Right lobe of liver (tissue), 6 donors: ENCODE data around the gene GTPBP3. TPM values are rescaled to one million over a fixed set of nuclear protein-coding genes. Genes with fewer than 3 reads are reported as not detected.

Experiments used
- ATAC-seq, 4 donors: fragments of 200-7000 bp; cut with Tn5 transposase; one replicate each; pipeline ENCODE4 v1.9.1; 2020; ENCODE audit warnings: mild to moderate bottlenecking in 4 of 4, moderate library complexity in 4 of 4
- DNase-seq, 3 donors: peaks; one replicate each; pipeline ENCODE4 v3.0.0-alpha.2; 2020
- H3K27ac ChIP-seq, 3 donors: fragments of 200-600 bp; one replicate each; pipeline ENCODE4 v1.8.0; 2022
- H3K27me3 ChIP-seq, 2 donors: fragments of 200-600 bp; one replicate each; pipeline ENCODE4 v1.8.0; 2022
- H3K36me3 ChIP-seq, 4 donors: fragments of 200-600 bp; sonication (generic) in 1 of 4; one replicate each; pipeline versions ENCODE4 v1.5.1 to v1.8.0; 2017 to 2022; ENCODE audit warnings: control low read depth in 1 of 4
- H3K4me1 ChIP-seq, 4 donors: fragments of 200-600 bp; sonication (generic) in 1 of 4; one replicate each; pipeline versions ENCODE4 v1.5.1 to v1.8.0; 2017 to 2022; ENCODE audit warnings: control low read depth in 1 of 4
- H3K4me3 ChIP-seq, 3 donors: fragments of 200-600 bp; one replicate each; pipeline ENCODE4 v1.8.0; 2022
- H3K9me3 ChIP-seq, 4 donors: fragments of 200-600 bp; sonication (generic) in 1 of 4; one replicate each; pipeline versions ENCODE4 v1.5.1 to v1.8.0; 2017 to 2022; ENCODE audit warnings: control low read depth in 1 of 4
- POLR2A ChIP-seq: fragments of 450-650 bp; IDR thresholded peaks from one replicate; pipeline ENCODE4 v1.6.1; 2017; ENCODE audit warnings: antibody characterized with exemption, mild to moderate bottlenecking
- WGBS: methylation state at CpG from one replicate; pipeline ENCODE4 v1.1.6; 2018; ENCODE audit warnings: low coverage, low lambda C conversion rate; ENCODE audit not compliant: insufficient coverage; ENCODE audit errors: missing lambda C conversion rate; 5-methylcytosine and 5-hydroxymethylcytosine counted together
- intact Hi-C, 2 donors: fragments of 100-400 bp; cut with DNase I; formaldehyde crosslinking; loops; one replicate each; pipeline versions ENCODE4 v1.11.2 to v1.14.1; 2022
- total RNA-seq, 6 experiments: library from RNA; depleted of rRNA in 2 of 6; stranded (reverse); fragments of >200 nt in 2 of 6; fragmentation: NEBNext Ultra II Directional in 3 of 6; extraction: Animal tissue kit (Norgen Biotek cat#: 25700) in 3 of 6; gene quantifications; one replicate each; pipeline versions ENCODE4 v1.1.0 to v1.2.4, GENCODE V29; 2016 to 2023
- TF ChIP-seq, protein P1 (sequence below), 4 donors: fragments of 200-600 bp in 3 of 4; fragments of 450-650 bp in 1 of 4; IDR thresholded peaks; one replicate each; pipeline versions ENCODE4 v1.5.1 to v1.8.0; 2016 to 2022; ENCODE audit warnings: antibody characterized with exemption in 4 of 4, mild to moderate bottlenecking in 2 of 4
- donor health status: DM: no; HTN: yes; CAD: no.
- donor health status: DM: no; HTN: no; CAD: no.
- donor health status: DM: no; HTN: no; CAD: no.
- donor health status: DM: no; HTN: yes; CAD: no.
- donor health status: DM: no; HTN: yes; CAD: no.

GTPBP3 gene
- total RNA-seq, 6 experiments from 2014 or later, result 10.3 to 23.6 (median 13.6) TPM

GRCh38 chr19:17391371-17392151 lies 54.2 kb downstream of the GTPBP3 start:
- H3K27me3 ChIP-seq, result no peaks in the 10 kb centered on the region
- intact Hi-C loops, result loop anchor here in 1 of 2 donors (10.0 kb wide), 1 partner anchor 63 kb away; no protein-coding TSS in a partner anchor

More at GRCh38 chr19:17391371-17392151, 54.2 kb downstream of the GTPBP3 start:
- TF ChIP-seq, protein P1, sequence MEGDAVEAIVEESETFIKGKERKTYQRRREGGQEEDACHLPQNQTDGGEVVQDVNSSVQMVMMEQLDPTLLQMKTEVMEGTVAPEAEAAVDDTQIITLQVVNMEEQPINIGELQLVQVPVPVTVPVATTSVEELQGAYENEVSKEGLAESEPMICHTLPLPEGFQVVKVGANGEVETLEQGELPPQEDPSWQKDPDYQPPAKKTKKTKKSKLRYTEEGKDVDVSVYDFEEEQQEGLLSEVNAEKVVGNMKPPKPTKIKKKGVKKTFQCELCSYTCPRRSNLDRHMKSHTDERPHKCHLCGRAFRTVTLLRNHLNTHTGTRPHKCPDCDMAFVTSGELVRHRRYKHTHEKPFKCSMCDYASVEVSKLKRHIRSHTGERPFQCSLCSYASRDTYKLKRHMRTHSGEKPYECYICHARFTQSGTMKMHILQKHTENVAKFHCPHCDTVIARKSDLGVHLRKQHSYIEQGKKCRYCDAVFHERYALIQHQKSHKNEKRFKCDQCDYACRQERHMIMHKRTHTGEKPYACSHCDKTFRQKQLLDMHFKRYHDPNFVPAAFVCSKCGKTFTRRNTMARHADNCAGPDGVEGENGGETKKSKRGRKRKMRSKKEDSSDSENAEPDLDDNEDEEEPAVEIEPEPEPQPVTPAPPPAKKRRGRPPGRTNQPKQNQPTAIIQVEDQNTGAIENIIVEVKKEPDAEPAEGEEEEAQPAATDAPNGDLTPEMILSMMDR (IDR thresholded peaks at IDR 0.05), result no peak
- TF ChIP-seq POLR2A, result no peak
- Histone ChIP-seq H3K9me3 (no peaks in the 10 kb centered on the region), H3K36me3 (no peaks in the 10 kb centered on the region), H3K4me3 (peak overlapping the region; percentile 3 to 25 (median 20)), H3K4me1 (peaks cover 0 to 5% (median 1%) of the 10 kb centered on the region in 4 donors), H3K27ac (no peak overlapping the region)
- ATAC-seq (peak in 1 of 4 donors; percentile 8), DNase-seq (no peak)
- WGBS, result 10% methylated on average over 18 of the region's 26 CpGs

Other genes with a start within 250 kb of the GTPBP3 start
- gene USE1, start 122.2 kb upstream of the GTPBP3 start, total RNA-seq, result 10 to 100 TPM; 13.5 to 20.3 (median 18.6) TPM
- gene OCEL1, start 111.3 kb upstream of the GTPBP3 start, total RNA-seq, result 10 to 100 TPM; 17.8 to 64.2 (median 31.2) TPM
- gene NR2F6, start 91.6 kb upstream of the GTPBP3 start, total RNA-seq, result 100 to 1,000 TPM in 1 of 6 experiments, 10 to 100 TPM in 5; 48.5 to 105 (median 80.9) TPM
- gene USHBP1, start 72.8 kb upstream of the GTPBP3 start, total RNA-seq, result 1 to 10 TPM in 5 of 6 experiments, under 1 TPM in 1; 0.81 to 3.6 (median 1.7) TPM
- gene BABAM1, start 70.1 kb upstream of the GTPBP3 start, total RNA-seq, result 10 to 100 TPM; 29.2 to 51.3 (median 37.9) TPM
- gene ANKLE1, start 55.7 kb upstream of the GTPBP3 start, total RNA-seq, result under 1 TPM; 0.06 to 0.65 (median 0.37) TPM
- 10 to 100 TPM in 5 of 6 experiments, 1 to 10 TPM in 1; 8.3 to 27.3 (median 15.8) TPM for gene ABHD8, start 34.1 kb upstream of the GTPBP3 start, total RNA-seq
- gene MRPL34, start 31.7 kb upstream of the GTPBP3 start, total RNA-seq, result 100 to 1,000 TPM in 4 of 6 experiments, 10 to 100 TPM in 2; 63.5 to 363 (median 122) TPM
- gene DDA1, start 28.0 kb upstream of the GTPBP3 start, total RNA-seq, result 10 to 100 TPM; 10.4 to 23.4 (median 14.1) TPM
- gene ANO8, start 2.7 kb upstream of the GTPBP3 start, total RNA-seq, result 1 to 10 TPM; 5.0 to 8.8 (median 6.6) TPM
- 10 to 100 TPM in 1 of 6 experiments, 1 to 10 TPM in 4, under 1 TPM in 1; 0.78 to 16.6 (median 4.1) TPM for gene PLVAP, start 39.8 kb downstream of the GTPBP3 start, total RNA-seq
- 1 to 10 TPM in 1 of 6 experiments, under 1 TPM in 3, not detected in 2; 0.26 to 1.2 (median 0.36) TPM for gene CCDC194, start 56.6 kb downstream of the GTPBP3 start, total RNA-seq
- gene BST2, start 68.1 kb downstream of the GTPBP3 start, total RNA-seq, result 100 to 1,000 TPM in 3 of 6 experiments, 10 to 100 TPM in 3; 78.2 to 157 (median 96.2) TPM
- gene MVB12A, start 82.5 kb downstream of the GTPBP3 start, total RNA-seq, result 10 to 100 TPM; 13.5 to 38.0 (median 15.8) TPM
- gene TMEM221, start 111.1 kb downstream of the GTPBP3 start, total RNA-seq, result under 1 TPM in 3 of 6 experiments, not detected in 3; 0.12 to 0.19 (median 0.16) TPM
- not detected for gene NXNL1, start 123.4 kb downstream of the GTPBP3 start, total RNA-seq
- 10 to 100 TPM in 1 of 6 experiments, 1 to 10 TPM in 5; 5.1 to 12.3 (median 6.1) TPM for gene SLC27A1, start 133.0 kb downstream of the GTPBP3 start, total RNA-seq
- gene PGLS, start 174.1 kb downstream of the GTPBP3 start, total RNA-seq, result 10 to 100 TPM; 31.7 to 60.0 (median 38.8) TPM
- gene COLGALT1, start 218.1 kb downstream of the GTPBP3 start, total RNA-seq, result 10 to 100 TPM; 23.2 to 36.8 (median 31.1) TPM